Effector CD4-positive, alpha-beta T cell (primary cell): ENCODE measurements around the gene OR51B2.
"Not testable (repeated sequence)": the region's sequence is repeated elsewhere in the genome, so short reads cannot be mapped to it uniquely, and the experiment has no call there.

Experiments
- DNase-seq: peaks from one replicate; pipeline ENCODE4 v3.0.0-alpha.2; 2020

OR51B2 gene

DNA sequence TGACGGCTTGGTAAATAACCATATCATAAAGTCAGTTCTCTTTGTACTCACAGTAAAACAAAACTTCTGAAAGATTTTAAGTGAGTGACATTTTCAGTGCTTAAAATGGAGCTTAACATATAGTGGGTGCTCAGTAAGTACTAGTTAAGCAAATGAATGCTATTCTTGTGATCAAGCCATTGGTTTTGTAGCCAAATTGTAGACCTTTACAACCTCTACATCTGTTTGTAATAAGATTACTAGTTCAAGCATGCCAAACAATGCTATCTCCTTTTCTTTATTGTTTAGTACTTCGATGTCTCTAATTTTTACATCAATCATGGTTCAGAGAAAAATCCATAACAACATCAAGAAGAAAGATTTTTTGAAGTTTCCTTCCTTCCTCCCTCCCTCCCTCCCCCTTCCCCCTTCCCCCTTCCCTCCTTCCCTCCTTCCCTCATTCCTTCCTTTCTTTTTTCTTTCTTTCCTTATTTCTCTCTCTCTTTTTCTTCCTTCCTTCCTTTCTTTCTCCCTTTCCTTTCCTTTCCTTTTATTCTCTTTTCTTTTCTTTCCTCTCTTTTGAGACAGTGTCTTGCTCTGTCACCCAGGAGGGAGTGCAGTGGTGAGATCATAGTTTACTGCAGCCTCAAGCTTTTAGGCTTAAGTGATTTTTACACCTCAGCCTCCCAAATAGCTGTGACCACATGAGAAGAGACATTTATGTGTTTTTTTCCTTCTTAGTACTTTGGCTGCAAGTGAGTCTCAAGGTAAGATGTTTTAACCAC is 16.7 kb downstream of the OR51B2 start:
- DNase-seq, result no peak

DNA sequence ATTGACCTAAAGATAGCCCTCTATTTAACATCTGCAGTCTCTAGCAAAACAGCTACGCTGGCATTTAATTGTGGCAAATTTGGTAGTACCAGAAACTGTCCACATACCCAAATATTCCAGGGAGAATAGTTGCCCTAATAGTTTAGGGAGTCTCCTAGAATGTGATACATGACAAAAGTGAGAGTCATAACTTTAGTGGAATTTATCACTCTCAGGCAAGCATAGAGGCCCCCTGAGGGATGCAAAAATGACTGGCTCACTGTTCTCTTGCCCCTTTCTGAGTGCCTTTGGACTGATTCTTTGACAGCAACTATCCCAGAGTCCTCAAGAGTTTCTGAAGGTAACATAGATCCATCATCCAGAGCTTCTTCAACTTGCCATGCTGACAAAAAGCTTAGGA is 20.1 kb downstream of the OR51B2 start:
- DNase-seq, result no peak

DNA sequence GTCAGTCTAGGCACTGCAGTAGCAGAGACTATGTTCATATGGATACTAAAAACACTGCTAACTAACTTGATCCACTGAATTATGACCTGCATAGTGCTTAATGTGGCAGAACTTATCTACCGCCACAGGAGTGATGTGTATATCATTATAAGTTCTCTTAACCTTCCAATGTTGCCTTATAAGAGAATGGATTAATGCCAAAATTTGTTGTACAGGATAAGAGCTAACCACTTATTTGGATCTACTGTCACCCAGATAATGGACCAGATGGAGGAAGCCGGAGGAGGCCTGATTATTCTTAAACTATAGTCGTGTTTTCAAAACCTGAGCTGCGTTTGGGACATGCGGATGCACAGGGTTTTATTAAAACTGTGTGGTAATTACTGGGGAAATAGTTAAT is 20.5 kb downstream of the OR51B2 start:
- DNase-seq, result no peak

DNA sequence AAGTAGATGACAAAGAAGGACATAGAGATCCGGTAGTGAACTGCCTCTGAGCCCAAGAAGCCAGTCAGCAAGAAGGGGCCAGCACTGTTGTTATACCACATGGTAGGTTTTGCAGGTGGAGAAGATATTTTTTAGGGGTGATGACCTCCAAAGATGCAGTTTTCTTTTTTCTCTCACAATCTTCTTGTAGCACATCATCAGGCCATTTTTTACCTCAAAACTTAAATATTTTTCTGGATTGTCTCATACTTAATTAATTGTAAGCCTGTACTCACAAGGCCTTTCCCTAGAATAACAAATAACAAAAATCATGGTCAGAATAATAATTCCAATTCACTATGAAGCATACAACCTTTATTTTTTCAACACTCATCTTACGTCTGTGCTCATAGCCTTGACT is 22.3 kb downstream of the OR51B2 start, which contains the start of gene OR51B4:
Gene OR51B4, minus strand, starts transcription at position 101 of the 400 bp plus-strand sequence. Its CDS starts 0 bp downstream, at position 101.
- no peak for DNase-seq

DNA sequence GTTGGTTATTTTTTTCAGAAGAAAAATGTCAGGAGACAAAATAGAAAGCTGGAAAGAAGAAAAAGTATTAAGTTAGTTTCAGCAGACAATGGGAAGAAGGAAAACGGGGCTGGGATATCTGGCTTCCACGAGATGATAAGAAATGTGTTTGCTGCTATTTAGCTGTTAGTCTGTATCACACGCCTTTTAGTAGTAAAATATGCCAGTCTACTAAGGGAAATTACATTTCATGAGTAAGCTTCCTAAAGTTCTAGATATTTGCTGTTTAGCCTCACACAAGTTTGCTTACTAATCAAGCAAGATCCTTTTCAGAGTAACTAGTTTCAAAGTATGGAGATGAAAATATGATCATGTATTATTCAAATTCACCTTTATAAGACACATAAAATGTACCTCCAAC is 23.8 kb downstream of the OR51B2 start:
- no peak for DNase-seq

DNA sequence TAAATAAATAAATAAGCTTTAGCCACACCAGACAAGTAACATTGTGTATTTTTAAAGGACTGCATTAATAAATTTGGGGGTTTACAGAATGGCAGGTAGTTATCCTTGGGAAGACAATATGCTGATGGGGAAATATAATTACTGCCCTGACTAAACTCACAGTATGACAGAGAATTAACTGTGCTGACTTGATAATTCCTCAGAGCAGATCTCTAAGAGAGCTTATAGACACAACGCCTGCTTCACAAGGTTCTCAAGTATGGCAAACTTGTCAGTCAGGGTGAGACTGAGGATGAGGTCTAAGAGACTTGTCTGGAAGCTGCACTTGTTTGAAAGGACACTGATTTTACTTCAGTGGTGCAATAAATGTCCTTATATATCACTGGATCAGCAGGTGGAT is 25.6 kb downstream of the OR51B2 start:
- DNase-seq, result no peak

DNA sequence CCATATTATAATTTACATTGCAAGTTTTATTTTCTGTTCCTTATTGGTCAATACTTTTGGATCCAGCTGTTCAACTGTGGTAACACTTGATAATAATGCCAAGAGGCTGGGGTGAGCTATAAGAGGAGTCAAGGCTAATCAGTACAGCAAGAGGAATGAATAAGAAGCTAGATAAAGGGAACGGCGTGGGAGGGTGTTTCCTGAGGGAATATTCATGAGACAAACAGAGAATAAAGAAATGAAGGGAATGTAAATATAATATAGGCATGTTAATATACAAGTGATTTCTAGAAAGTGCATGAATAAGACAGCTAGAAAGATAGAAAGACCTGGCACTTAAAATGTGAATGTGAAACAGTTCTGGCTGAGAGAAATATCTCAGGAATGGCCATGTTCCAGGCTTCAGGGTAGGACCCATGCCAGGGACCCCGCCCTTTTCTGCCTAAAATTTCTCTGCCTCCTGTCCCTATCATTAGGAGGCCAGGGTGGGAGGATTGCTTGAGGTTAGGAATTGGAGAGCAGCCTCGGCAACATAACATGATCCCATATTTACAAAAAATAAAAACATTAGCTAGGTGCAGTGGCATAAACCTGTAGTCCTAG is 26.3 kb downstream of the OR51B2 start:
- DNase-seq, result no peak

DNA sequence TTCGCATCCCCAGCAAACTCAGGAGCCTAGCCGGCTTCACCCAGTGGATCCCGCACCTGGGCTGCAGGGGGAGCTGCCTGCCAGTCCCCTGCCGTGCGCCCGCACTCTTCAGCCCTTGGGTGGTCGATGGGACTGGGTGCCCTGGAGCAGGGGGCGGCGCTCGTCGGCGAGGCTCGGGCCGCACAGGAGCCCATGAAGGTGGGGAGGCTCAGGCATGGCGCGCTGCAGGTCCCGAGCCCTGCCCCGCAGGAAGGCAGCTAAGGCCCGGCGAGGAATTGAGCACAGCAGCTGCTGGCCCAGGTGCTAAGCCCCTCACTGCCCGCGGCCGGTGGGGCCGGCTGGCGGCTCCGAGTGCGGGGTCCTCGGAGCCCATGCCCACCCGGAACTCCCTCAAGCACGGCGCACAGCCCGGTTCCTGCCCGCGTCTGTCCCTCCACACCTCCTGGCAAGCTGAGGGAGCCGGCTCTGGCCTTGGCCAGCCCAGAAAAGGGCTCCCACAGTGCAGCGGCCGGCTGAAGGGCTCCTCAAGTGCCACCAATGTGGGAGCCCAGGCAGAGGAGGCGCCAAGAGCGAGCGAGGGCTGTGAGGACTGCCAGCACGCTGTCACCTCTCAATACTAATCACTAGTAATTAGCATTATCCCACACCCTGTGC is 29.6 kb downstream of the OR51B2 start:
- not testable (repeated sequence) for DNase-seq

DNA sequence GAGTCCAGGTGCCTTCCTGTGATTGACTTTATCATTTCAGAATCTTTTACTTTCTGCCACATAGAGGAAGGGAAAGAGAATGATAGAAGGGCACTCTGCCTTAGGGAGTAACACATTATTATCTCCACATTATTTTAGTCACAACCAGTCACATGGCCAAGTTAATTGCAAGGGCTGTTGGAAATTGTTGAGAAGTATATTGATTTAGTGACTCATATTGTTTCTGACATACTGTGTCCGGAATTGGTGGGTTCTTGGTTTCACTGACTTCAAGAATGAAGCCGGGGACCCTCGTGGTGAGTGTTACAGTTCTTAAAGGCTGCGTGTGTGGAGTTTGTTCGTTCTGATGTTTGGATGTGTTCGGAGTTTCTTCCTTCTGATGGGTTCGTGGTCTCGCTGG is 31.1 kb downstream of the OR51B2 start:
- no peak for DNase-seq

DNA sequence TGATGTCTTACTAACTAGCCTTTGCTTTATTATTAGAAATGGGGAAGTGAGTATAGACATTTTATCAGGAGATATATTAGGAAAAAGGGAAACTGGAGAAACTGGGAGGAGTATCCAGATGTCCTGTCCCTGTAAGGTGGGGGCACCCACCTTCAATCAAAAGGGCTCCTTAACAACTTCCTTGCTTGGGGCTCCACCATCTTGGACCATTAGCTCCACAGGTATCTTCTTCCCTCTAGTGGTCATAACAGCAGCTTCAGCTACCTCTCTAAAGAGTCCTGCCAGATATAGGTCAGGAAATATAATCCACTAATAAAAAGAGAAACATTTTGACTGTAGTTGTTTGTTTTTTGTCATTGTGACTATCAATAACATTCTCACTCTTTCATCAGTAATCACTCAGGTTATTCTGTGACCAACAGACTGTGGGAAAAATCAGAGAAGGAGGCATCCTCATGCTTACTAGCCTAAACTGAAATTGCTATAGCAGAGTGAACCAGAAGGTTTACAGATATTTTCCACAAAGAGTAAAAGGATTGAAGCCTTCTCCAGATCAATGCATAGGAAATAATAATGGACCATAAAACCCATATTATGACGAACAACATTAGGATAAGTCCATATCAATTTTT is 32.8 kb downstream of the OR51B2 start:
- no peak for DNase-seq

DNA sequence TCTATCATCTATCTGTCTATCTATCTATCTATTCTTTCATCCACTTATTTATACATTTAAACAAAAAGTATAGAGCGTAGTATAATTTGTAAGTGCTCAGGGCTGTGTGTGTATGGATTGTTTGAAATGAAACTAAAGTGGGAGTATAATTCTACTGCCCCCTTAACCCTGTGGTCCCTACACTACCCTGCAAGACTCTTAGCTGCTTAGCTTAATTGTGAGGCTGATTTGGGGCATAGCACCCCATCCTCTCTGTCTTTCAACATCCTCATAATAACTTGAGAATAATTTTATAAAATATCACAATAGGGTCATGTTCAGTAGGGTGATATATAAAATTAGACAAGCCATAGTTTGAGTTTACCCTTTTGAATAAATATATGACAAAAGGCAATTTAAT is 34.0 kb downstream of the OR51B2 start:
- no peak for DNase-seq

DNA sequence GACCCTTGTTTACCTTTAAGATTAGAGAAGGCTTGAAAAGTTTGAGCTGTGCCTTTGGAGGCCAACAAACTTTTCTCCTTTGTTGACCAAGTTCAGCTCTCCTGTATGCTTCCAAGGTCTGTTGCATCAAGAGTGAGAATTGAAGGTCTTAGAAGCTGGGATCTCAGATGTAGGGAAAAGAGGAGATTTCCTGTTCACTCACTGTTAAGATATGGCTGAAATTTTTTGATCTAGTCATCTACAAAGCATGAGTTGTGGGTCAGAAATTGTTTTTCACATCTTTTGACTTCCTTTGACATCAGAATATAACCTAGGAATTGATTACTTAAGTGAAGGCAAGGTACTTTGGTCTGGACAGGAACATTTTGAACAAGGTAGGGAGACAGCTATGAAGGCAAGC is 34.4 kb downstream of the OR51B2 start:
- DNase-seq, result no peak

DNA sequence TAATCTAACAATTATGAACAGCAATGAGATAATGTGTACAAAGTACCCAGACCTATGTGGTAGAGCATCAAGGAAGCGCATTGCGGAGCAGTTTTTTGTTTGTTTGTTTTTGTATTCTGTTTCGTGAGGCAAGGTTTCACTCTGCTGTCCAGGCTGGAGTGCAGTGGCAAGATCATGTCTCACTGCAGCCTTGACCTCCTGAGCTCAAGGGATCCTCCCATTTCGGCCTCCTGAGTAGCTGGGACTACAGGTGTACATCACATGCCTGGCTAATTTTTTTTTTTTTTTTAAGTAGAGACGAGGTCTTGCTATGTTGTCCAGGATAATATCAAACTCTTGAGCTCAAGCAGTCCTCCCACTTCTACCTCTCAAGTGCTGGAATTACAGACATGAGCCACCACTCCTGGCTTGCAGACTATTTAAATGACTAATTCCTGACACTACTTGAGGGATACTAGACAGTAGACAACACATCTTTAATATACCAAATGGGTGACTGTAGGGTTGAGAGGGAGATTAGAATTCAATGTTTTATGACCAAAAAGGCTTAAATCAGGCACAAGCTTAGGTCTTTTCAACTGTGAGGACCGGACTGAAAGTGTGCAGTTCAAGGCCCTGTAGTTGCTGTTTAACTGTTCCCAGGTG is 35.1 kb downstream of the OR51B2 start:
- no peak for DNase-seq

DNA sequence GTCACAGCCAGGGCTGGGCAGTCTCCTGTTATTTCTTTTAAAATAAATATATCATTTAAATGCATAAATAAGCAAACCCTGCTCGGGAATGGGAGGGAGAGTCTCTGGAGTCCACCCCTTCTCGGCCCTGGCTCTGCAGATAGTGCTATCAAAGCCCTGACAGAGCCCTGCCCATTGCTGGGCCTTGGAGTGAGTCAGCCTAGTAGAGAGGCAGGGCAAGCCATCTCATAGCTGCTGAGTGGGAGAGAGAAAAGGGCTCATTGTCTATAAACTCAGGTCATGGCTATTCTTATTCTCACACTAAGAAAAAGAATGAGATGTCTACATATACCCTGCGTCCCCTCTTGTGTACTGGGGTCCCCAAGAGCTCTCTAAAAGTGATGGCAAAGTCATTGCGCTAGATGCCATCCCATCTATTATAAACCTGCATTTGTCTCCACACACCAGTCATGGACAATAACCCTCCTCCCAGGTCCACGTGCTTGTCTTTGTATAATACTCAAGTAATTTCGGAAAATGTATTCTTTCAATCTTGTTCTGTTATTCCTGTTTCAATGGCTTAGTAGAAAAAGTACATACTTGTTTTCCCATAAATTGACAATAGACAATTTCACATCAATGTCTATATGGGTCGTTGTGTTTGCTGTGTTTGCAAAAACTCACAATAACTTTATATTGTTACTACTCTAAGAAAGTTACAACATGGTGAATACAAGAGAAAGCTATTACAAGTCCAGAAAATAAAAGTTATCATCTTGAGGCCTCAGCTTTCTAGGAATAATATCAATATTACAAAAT is 35.8 kb downstream of the OR51B2 start:
- DNase-seq, result no peak

DNA sequence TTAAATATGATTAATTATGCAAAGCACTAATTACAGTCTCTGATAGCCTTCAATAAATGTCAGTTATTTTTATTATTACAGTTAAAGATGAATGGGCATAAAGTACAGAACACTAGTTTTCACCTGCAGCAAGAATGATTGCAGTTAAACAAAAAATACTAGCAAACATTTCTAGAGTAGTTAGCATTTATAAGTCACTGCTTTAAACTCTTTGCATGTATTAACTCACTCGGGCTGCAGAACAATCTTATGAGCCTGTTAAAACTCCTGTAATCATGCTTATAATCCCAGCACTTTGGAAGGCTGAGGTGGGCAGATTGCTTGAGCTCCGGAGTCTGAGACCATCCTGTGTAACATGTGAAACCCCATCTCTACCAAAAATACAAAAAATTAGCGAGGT is 37.2 kb downstream of the OR51B2 start:
- DNase-seq, result no peak

DNA sequence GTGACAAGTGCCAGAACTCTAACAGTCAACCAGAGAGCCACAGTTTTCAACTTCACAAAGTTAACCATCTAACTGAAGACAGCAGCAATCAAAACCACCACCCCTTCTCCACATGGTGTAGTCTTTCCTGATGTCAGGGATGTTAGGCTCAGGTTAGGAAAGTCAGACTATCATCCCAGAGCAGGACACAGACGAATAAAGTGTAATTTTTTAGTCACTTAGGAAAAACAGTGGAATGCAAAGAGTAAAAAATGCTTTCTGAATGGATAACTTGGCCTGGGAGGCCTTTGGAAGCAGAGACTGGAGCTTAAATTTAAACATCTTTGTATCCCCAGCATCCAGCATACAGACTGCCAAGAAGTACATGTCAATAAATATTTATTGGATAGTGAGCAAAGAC is 37.7 kb downstream of the OR51B2 start:
- DNase-seq, result no peak

DNA sequence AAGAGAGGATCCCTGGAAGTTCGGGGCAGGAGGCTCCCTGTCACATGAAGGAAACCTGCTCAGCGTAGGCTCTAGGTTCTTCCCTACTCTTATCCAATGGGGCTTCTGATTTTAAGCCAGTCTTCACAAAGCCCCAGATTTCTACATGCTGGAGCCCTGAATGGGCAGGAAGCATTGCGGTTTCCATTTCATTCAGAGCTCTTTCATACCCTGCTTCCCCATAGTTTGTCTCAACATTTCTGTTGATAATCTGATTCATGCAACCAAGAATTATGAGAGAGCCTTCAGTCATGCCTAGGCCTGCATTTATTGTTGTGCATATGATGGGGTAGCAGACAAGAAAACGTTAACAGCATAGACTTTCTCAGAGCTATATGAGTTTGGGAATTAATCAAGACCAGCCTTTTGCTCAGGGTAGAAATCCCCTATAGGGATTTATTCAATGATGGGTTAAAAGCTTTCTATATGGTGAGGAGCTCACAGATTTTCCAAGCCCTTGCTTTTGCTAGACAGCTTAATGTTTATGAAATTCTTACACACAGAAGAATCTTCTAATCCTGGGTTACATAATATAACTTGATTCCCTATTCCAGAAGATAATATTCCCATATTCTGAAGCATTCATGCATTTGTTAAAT is 38.3 kb downstream of the OR51B2 start:
- DNase-seq, result no peak

DNA sequence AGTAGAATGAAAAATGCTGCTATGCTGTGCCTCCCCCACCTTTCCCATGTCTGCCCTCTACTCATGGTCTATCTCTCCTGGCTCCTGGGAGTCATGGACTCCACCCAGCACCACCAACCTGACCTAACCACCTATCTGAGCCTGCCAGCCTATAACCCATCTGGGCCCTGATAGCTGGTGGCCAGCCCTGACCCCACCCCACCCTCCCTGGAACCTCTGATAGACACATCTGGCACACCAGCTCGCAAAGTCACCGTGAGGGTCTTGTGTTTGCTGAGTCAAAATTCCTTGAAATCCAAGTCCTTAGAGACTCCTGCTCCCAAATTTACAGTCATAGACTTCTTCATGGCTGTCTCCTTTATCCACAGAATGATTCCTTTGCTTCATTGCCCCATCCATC is 39.5 kb downstream of the OR51B2 start:
- DNase-seq, result no peak

DNA sequence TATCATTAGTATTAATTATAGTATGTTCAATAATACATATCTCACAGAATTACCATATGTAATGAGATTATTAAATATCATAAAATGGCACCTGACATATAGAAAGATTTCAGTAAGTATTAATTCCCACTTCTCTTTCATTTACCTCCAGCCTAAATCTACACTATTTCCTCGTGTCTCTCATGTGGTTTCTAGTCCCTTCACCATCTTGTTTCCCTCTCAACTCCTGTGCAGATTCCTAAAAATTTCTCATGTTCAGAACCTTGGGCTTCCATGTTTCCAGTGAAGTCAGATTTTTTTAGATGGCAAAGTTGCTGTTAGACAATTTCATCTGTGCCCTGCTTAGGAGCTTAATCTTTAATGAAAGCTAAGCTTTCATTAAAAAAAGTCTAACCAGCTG is 40.2 kb downstream of the OR51B2 start:
- DNase-seq, result no peak

DNA sequence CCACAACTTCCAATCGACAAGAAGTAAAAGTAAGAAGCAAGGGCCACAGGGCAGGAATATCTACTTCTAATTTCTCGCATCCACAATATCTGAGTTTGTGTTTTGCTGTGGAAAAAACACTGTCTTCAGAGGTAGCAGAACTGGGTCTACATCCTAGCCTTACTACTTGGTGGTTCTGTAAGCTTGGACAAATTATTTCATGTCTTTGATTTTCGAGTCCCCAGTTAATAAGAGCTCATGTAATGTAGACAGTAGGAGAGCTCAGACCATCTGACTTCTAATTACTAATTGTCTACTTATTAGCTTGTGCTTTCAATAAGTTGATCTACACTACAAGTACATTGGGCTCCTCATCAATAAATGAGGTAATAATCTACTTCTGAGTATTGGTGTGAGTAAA is 41.0 kb downstream of the OR51B2 start:
- no peak for DNase-seq

DNA sequence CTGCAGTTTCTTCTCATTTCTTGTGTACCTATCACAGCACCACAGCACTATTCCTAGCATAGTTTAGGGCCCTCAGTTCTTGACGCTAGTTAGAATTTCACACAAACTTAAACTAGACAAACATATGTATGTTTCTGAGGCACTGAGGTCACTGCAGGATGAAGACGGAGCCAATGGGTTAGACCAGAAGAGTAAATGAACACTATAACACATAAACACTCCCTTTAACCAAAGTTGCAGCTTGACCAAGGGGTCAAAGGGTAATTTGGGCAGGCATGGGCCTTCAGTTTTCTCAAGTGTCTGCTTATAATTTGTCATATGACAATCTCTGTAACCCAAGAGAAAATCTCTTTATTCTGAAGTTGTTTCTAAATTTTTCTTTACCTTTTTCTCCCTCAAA is 41.5 kb downstream of the OR51B2 start:
- no peak for DNase-seq

DNA sequence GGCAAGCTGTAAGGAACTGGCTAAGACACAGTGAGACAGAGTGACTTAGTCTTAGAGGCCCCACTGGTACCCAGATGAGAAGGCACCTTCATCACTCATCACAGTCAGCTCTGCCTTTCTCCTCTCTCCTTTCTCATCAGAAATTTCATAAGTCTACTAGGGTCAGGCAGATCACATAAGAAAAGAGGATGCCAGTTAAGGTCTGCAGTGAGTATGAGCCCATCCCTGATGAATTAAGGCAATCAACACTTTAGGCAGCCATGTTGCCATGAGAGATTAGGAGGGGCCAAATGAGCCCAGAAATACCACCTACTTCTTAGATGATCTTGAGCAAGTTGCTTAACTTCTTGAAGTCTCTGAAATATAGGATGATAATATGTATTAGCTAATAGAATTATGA is 42.5 kb downstream of the OR51B2 start:
- no peak for DNase-seq
